HEK293T (cell line): Measurements from ENCODE around the gene SP8.

ENCODE experiments used
- NFRKB ChIP-seq: fragments of 450-650 bp; IDR thresholded peaks from 2 replicates; pipeline ENCODE4 v1.6.1; 2016; ENCODE audit warnings: mild to moderate bottlenecking, moderate library complexity
- SP1 ChIP-seq: fragments of 450-650 bp; IDR thresholded peaks from 2 replicates; pipeline ENCODE4 v1.6.1; 2017

GRCh38 chr7:20786779-20787659 lies at the start of gene SP8:
- TF ChIP-seq SP1 (no peak), NFRKB (no peak)
